Smooth muscle cell (in vitro differentiated cells): Measurements from ENCODE around the gene PNKD. TPM values are rescaled to one million over a fixed set of nuclear protein-coding genes. Genes with fewer than 3 reads are reported as not detected.

ENCODE experiments used
- DNase-seq: peaks from one replicate; lab custom pipeline; 2025; ENCODE audit not compliant: unreplicated experiment; lab: John Stamatoyannopoulos, UW
- H2AFZ ChIP-seq: fragments of 200-600 bp; sonication (generic); 2 replicates; pipeline ENCODE4 v1.6.0; 2016; ENCODE audit warnings: antibody characterized with exemption, low read depth, mild to moderate bottlenecking
- H3F3A ChIP-seq: fragments of 200-600 bp; sonication (generic); 2 replicates; pipeline ENCODE4 v1.6.0; 2017; ENCODE audit warnings: antibody characterized with exemption, low read depth
- H3K27ac ChIP-seq: fragments of 200-600 bp; sonication (generic); 2 replicates; pipeline ENCODE4 v1.5.1; 2016; ENCODE audit warnings: low read depth, mild to moderate bottlenecking
- H3K27me3 ChIP-seq: fragments of 200-600 bp; sonication (generic); 2 replicates; pipeline ENCODE4 v1.6.1; 2016; ENCODE audit warnings: low read depth, mild to moderate bottlenecking
- H3K36me3 ChIP-seq: fragments of 200-600 bp; sonication (generic); 2 replicates; pipeline ENCODE4 v1.5.1; 2016; ENCODE audit warnings: low read depth
- H3K4me1 ChIP-seq: fragments of 200-600 bp; sonication (generic); 2 replicates; pipeline ENCODE4 v1.5.1; 2016; ENCODE audit warnings: low read depth
- H3K4me2 ChIP-seq: fragments of 200-600 bp; sonication (generic); 2 replicates; pipeline ENCODE4 v1.6.0; 2016; ENCODE audit warnings: mild to moderate bottlenecking
- H3K4me3 ChIP-seq: fragments of 200-600 bp; sonication (generic); 2 replicates; pipeline ENCODE4 v1.5.1; 2016; ENCODE audit warnings: mild to moderate bottlenecking
- H3K79me2 ChIP-seq: fragments of 200-600 bp; sonication (generic); 2 replicates; pipeline ENCODE4 v1.6.0; 2016; ENCODE audit warnings: low read depth, mild to moderate bottlenecking
- H3K9ac ChIP-seq: fragments of 200-600 bp; sonication (generic); 2 replicates; pipeline ENCODE4 v1.6.0; 2016; ENCODE audit warnings: low read depth
- H3K9me3 ChIP-seq: fragments of 200-600 bp; sonication (generic); replicated peaks from 2 replicates; pipeline ENCODE4 v1.5.1; 2016; ENCODE audit warnings: low read depth
- H4K20me1 ChIP-seq: fragments of 200-600 bp; sonication (generic); 2 replicates; pipeline ENCODE4 v1.6.0; 2016; ENCODE audit warnings: low read depth
- CTCF ChIP-seq: fragments of 200-600 bp; sonication (generic); IDR thresholded peaks from 2 replicates; pipeline ENCODE4 v1.5.1; 2017; ENCODE audit warnings: borderline replicate concordance, mild to moderate bottlenecking, antibody characterized with exemption; ENCODE audit not compliant: insufficient read depth, poor library complexity, severe bottlenecking
- WGBS: methylation state at CpG from one replicate; pipeline ENCODE4 v1.1.7; 2016; ENCODE audit warnings: low lambda C conversion rate; 5-methylcytosine and 5-hydroxymethylcytosine counted together
- polyA plus RNA-seq: library from polyadenylated mRNA; unstranded; fragments of >200 nt; fragmentation: Nextera tagmentation; extraction: Ambion mirVana; gene quantifications from 2 replicates; pipeline ENCODE4 v1.2.1, GENCODE V29; 2016
- total RNA-seq: library from RNA; depleted of rRNA; stranded (reverse); fragments of >200 nt; gene quantifications from 2 replicates; pipeline ENCODE4 v1.2.3, GENCODE V29; 2014

The PNKD gene
- total and polyA plus RNA-seq, 2 experiments from 2014 or later = 42.0 to 126 TPM

- H4K20me1 ChIP-seq = no peaks in the 10 kb centered on the region
- H3F3A ChIP-seq = peaks cover 22% of the 10 kb centered on the region
- H3K4me2 ChIP-seq = no peak overlapping the region
- H3K4me1 ChIP-seq = peaks cover 2% of the 10 kb centered on the region
- no peaks in the 10 kb centered on the region for H3K36me3 ChIP-seq
- no peaks in the 10 kb centered on the region for H3K79me2 ChIP-seq
- TF ChIP-seq CTCF = no peak
- no peaks in the 10 kb centered on the region for H3K9me3 ChIP-seq
- no peak overlapping the region for H3K4me3 ChIP-seq
- no peak overlapping the region for H2AFZ ChIP-seq
- H3K27me3 ChIP-seq = no peaks in the 10 kb centered on the region
- no peak overlapping the region for H3K9ac ChIP-seq
- 93% methylated on average over 3 of the region's 3 CpGs for WGBS
- DNase-seq = no peak
- no peak overlapping the region for H3K27ac ChIP-seq
Measured at GRCh38 chr2:218363736-218364135, 93.4 kb downstream of the PNKD start.

- WGBS = 96% methylated on average over 6 of the region's 6 CpGs
- Histone ChIP-seq H2AFZ (no peak overlapping the region), H3K27ac (no peak overlapping the region), H3K9ac (no peak overlapping the region), H3K4me1 (peaks cover 4% of the 10 kb centered on the region), H3K27me3 (no peaks in the 10 kb centered on the region), H3K9me3 (no peaks in the 10 kb centered on the region), H3K79me2 (no peaks in the 10 kb centered on the region), H3K4me2 (no peak overlapping the region), H3F3A (peaks cover 27% of the 10 kb centered on the region), H3K36me3 (no peaks in the 10 kb centered on the region), H4K20me1 (no peaks in the 10 kb centered on the region), H3K4me3 (no peak overlapping the region)
- no peak for TF ChIP-seq CTCF
- no peak for DNase-seq
Measured at GRCh38 chr2:218364196-218364595, 93.9 kb downstream of the PNKD start.

DNA sequence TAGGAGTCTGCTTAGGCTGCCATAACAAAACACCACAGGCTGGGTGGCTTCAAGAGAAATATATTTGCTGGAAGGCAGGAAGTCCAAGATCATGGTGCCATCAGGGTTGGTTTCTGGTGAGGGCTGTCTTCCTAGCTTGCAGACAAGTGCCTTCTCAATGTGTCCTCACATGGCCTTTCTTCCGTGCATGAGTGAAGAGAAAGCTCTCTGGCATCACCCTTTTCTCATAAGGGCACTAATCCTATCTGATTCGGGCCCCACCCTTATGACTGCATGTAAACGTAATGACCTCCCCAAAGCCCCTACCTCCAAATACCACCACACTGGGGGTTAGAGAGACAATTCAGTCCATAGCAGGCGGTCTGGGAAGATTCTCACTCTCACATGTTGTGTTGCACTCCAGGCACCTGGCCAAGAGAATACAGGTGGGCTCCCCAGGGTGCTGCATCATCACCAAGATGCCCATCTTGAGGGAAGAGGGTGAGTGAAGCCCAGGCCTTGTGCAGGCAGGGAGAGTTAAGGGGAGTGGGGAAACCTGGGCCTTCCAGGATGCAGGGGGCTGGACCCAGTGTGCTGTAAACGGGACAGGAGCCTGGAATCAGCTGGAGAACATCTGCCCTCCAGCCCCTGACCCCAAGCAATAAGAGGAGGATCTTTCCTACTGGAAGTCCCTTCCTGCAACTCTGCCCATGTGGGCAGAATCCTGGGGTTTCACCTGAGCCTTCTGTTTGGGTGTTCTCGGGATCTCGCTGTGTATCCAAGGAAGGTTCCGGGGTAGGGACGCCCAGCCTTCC is 96.5 kb downstream of the PNKD start:
- Histone ChIP-seq H3K9ac (peak overlapping the region; percentile 22), H3K27ac (peak overlapping the region; percentile 79), H3F3A (peaks cover 44% of the 10 kb centered on the region), H3K27me3 (no peaks in the 10 kb centered on the region), H3K36me3 (no peaks in the 10 kb centered on the region), H4K20me1 (no peaks in the 10 kb centered on the region), H3K4me2 (peak overlapping the region; percentile 79), H3K79me2 (no peaks in the 10 kb centered on the region), H3K9me3 (no peaks in the 10 kb centered on the region), H3K4me1 (peaks cover 4% of the 10 kb centered on the region), H3K4me3 (peak overlapping the region; percentile 39), H2AFZ (peak overlapping the region; percentile 54)
- TF ChIP-seq CTCF = no peak
- no peak for DNase-seq
- WGBS = 88% methylated on average over 9 of the region's 9 CpGs
